Embryonic facial prominence (tissue), 1 donor: ENCODE measurements around the gene TNS2.
A peak's percentile ranks its signal among the peaks of the same experiment; 100 is the strongest.

ENCODE experiments used
- DNase-seq: peaks from one replicate; pipeline ENCODE4 v3.0.0-alpha.2; 2016; ENCODE audit errors: extremely low spot score

TNS2 gene

DNA sequence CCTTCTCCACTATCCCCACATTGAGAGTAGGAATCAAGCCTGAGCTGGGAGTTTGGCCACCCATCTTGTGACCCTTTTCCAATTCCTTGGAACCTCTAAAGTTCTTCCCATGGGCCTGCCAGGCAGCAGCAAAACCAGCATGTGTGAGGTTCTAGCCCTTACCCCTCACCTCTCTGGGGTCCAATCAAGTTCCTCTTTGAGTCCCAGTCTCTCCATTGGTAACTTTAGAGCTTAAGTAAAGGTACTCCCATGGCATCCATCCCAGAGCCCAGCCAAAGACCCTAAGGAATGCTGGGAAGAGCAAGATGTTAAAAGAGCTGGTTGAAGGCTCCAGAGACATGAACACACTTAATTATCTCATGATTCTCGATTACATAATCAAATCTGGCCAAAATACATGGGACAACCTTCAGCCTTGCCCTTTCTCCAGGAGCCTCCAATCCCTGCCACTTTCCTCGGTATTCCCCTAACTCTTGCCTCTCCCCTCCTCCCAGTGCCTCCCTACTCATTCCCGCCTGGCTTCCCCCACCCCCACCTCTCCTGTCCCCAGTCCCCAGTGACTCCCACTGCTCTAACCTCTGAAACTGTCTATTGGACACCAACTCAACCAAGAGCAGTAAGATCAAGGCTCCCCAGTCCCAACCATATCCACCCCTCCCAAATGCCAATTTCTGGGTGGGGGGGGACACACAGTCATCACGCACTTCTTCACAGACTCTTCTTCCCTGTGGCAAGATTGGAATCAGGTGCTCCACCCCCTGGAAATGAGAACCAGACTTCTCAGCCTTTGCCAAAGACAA, 4.8 kb upstream of the TNS2 start:
- no peak for DNase-seq

DNA sequence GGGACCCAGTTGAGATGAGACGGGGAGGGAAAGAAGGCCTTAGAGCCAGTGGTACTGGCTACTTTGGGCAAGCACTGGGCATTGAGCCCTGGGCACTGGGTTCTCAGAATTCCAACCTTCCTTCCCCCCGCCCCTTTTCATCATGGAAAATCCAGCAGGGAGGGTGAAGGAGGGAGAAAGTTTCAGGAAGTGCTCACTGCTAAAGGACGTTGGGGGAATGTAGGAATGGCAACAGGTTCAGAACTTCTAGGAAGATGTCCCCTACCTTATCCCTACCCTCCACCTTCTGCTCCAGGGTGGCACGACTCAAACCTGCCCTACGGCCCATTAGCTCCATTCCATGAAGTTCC, 4.2 kb upstream of the TNS2 start:
- no peak for DNase-seq

DNA sequence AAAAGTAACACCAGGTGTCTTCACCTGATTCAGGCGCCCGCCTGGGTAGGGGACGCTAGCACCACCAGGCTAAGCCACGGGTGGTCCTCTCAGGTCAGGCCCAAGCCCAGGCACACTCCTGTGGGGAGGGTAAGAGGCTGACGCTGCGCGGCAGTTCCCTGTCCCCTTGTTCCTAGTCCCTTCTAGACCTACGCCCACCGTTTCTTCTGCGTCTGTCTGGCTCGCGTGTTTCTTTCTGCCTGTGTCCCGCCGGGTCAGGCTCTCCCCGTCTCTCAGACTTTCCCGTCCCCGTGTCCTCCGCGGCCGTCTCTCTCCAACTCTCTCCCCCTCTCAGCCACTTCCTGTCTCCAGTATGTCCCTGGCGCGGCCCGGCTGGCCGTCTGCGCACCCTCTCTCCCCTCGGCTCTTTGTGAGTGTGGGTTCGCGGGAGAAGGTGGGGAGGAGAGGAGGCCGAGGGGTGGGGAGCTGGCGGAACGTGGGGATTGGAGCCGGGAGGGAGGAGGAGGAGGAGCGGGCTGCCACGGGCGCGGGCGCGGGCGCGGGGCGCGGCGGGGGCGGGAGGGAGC, 3.1 kb upstream of the TNS2 start:
- DNase-seq: peak; percentile 74

DNA sequence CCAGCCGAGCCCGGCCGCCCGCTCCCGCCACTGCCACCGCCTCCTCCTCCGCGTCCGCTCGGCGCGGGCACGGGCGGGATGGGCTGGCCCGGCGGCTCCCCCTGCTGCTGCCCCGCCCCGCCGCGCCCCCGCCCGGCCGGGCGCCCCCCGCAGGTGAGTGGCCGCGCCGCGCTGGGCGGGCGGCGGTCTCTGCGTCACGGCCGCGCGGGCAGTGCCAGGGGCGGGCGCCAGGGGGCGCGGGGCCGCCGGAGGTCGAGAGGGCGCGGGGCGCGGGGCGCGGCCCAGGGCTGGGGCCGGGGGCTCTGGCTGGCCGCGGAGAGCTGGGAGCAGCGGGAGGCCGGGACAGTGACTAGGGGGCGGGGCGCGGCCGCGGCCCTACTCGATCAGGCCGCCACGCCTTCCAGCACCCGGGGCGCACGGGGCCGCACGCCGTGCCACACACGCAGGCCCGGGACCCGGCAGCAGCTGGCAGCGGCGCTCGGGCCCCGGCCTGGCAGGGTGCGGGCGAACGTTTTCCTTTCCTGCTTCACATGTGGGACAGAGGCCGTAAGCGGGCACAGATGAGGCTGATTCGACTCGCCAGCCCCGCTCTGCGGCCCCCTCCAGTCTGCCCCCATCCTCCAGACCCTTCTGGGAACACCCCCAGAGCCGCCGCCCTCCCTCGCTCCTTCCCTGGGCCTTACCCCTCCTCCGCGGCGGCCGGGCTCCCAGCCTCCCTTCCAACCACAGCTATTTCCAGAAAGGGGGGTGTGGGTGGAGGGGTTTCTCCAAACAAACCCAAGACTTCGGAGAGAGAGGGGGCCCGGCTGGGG, 2.4 kb upstream of the TNS2 start:
- peak; percentile 92 for DNase-seq

DNA sequence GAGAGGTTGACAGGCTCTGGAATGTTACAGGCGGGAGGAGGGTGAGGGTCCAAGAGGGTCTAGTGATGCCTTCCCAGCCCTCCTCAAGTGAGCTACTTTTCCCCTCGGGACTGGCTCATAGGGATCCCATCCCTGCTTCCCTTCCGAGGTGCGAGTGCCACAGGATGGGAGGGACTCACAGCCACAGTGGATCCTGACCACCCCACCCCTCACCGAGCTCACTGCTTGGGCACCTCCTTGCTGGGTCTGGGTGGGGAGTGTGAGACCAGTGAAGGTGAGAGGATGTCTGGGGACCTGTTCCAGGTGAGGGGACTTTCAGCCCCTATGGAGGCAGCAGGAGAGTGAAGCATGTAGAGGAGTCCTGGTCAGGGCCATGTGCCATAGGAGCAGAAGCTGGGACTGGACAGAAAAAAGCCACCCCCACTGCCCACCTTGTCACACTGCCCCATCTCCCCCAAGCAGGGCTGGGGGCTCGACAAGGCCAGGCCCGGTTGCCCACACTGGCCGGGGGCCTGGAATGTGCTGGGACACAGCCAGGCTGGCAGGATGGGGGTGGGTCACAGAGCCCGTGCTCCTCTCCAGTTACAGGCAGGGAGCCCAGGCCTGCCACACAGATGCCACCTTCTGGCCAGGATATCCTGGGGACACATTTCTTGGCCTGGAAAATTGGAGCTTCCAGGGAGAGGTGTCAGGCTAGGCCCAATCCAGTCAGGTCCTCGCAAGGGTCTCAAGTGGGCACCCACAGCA, 1.7 kb upstream of the TNS2 start:
- DNase-seq: no peak

DNA sequence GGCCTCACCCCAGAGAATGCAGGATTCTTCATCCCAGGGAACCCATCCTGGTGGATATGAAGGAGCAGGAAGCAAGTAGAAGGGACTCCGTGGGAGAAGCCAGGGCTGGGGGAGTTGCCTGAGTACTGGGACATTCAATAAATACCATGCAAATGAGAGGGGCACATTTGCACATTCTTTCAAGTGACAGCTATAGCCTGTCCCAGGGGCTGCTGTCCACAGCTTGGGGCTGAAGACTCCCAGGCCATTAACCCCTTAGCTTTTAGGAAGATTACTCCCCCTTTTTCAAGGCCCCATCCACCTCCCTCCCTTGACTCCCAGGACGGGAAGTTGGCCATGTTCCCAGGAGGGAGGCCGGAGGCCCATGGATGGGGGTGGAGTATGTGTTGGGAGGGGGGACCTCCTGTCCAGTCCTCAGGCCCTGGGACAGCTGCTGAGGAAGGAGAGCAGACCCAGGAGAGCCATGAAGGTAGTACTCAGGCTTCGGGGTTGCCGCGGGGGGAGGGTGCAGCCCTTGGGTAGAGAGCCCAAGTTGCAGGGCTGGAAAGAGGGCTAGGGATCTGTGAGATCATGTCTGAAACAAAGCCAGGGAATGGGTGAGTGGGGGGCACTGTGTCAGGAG, 974 bp upstream of the TNS2 start:
- DNase-seq: no peak

DNA sequence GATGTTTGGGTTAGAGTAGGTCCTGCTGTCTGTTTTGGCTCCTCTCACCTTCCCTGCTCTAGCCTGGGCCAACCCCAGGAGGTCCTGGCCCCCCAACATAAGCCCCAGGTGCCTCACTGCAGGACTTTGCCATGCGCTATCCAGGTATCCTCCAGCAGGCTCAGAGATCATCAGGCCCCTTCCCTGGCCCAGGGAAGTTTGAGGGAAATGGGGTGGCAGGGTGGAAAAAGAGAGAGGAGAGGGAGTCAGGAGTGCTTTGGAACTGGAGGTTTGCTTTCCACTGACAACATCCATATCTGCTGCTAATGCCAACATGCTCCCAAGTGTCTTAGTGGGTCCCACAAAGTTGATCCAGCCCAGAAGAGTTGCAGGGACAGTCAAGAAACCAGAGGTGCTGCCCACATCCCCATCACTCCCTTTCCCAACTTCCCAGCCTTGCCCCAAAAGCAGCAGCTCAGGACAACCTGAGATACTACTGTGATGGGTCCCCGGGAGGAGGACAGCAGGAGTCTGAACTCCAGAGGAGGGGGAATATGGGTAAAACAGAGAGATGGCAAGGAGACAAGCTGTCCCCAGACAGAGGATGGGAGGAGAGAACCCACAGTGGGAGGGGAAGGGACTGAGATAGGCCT, 677 bp downstream of the TNS2 start:
- no peak for DNase-seq

DNA sequence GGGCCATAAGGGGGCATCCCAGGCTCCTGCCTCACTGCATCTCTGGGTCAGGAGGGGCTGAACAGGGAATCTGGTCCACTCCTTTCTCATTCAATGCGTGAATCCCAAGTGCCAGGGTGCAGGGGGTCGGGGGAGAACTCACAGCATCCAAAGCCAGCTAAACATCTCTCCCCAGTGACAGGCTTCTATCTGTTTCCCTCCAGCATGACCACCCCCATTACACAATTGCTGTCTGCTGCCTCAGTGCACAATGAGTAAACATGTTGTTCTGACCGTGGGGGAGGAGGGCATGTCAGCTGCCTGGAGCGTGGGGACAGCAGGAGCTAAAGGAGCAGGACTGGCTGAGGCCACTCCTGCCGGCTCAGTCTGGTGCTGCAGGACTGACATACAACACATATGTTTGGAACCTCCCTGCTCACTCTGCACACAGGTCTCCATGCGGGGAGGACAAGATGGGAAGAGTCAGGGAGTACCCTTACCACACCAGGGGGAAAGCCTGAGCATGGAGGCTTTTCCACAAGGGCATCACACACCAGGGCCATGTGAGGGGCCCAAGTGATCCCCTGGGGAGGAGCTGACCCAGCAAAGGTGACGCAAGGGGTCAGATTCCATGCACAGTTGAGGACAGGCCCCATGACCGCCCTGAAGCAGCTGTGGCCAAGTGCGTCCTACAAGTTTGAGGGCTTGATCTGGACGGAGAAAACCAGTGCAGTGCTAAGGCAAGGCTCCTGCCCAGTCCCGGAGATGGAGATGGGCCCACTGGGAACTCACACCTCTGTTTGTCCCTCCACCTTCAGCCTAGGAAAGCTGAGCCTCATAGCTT, 1.4 kb downstream of the TNS2 start:
- DNase-seq: no peak

DNA sequence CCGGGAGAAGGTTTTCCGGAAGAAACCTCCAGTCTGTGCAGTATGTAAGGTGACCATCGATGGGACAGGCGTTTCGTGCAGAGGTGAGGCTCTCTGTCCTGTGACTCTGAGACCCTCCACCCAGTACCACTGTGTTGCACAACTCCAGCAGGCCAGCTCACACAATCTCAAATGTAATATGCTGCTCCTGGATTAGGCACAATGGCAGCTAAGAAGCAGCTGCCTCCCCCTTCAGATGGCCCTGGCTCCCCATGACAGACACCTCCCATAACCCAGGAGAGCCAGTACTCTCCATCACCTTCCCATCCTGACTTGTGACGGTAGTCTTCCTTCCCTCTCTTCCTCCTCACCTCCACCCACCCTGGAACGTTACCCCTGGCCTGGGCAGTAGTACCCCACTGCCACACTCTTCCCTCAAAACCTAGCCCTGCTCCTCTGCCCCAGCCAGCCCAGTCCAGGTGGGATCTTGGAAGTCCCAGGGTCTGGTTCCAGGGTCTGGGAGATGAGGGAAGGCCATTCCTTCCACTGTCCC, 2.1 kb downstream of the TNS2 start:
- no peak for DNase-seq

DNA sequence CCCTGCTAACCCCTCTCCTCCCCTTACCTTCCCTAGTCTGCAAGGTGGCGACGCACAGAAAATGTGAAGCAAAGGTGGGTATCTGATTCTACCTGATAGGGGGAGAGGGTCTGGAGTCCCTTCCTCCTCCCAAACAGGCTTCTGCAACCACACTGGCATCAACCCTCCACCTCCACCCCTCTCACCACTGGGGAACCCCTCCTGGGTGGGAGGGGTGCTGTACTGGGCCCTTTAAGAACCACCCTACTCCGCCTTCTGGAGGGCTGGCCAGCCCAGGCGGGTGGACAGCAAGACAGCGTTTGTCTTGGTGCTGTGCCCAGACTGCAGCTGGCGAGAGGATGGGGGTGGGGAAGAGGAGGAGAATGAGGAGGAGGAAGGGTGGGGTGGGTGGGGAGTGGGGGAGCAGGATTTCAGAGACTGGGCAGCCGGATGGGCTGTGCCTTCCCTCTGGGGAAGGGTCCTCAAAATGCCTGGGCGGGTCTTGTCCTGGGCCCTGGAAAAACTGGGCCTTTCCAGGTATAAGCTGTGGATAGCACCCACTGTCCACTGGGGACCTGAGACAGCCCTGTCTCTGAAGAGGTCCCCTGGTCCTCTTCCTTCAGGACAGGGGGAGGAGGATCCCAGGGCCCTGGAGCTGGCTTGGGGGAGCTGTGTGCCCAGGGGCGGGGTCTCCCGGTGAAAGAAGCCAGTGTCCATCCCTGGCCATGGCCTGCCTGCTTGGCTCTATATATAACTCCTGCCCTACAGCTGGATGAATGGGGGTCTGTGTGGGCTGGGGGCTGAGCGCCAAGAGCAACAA, 2.8 kb downstream of the TNS2 start:
- DNase-seq: no peak

DNA sequence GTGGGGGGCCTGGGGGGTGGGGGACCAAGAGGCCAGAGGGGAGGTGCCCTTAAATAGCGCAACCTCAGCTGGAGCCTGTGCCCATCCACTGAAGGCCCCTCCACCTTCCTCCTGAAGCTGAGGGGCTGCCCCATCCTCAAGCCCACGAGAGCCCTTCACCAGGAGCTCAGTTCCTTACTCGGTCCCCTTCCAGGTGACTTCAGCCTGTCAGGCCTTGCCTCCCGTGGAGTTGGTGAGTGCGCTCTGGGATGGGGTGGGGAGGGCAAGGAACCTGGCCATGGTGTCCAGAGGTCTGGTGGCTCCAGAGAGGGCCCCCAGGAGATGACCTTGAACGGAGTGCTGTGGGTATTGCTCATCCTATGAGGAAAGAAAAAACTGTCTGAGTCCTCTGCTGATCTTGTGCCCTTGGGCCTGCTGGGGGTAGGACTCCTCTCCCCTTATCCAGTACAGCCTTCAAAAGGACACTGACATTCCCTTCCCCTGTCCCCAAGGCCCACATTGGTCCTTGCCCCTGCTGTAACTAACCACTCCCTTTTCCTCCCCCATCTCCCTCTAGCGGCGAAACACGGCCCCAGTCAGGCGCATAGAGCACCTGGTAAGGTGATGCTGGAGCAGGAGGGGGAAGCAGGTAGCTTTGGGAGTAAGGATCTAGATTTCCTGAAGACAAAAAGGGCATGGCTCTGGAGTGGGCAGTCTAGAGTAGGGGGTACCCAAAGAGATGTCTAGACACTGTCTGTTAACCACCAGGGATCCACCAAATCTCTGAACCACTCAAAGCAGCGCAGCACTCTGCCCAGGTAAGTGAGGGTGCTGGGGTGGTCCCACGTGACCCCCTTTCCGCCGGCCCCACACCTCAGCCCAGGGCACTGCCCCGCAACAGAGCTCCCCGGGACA, 3.6 kb downstream of the TNS2 start:
- no peak for DNase-seq

DNA sequence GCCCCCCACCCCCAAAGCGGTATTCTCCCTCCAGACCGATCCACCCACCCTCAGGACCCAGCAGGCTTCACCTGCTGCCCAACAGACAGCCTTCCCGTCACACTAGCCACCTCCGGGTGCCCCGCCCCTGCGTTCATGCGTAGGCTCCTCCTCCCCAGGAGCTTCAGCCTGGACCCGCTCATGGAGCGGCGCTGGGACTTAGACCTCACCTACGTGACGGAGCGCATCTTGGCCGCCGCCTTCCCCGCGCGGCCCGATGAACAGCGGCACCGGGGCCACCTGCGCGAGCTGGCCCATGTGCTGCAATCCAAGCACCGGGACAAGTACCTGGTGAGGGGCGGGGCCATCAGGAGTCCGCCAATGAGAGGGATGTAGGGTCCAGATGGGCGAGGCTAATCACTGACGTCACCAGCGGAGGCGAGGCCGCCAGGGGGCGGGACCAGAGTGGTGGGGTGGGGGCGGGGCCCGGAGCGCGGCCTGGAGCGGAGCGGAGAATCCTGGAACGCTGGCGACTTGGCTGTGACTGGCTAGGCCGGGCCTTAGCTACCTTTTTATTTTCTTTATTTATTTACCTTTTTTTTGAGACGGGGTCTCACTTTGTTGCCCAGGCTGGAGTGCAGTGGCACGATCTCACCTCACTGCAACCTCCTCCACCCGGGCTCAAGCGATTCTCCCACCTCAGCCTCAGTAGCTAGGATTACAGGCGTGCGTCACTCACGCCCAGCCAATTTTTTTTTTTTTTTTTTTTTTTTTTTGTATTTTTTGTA, 4.4 kb downstream of the TNS2 start:
- DNase-seq: peak; percentile 89

DNA sequence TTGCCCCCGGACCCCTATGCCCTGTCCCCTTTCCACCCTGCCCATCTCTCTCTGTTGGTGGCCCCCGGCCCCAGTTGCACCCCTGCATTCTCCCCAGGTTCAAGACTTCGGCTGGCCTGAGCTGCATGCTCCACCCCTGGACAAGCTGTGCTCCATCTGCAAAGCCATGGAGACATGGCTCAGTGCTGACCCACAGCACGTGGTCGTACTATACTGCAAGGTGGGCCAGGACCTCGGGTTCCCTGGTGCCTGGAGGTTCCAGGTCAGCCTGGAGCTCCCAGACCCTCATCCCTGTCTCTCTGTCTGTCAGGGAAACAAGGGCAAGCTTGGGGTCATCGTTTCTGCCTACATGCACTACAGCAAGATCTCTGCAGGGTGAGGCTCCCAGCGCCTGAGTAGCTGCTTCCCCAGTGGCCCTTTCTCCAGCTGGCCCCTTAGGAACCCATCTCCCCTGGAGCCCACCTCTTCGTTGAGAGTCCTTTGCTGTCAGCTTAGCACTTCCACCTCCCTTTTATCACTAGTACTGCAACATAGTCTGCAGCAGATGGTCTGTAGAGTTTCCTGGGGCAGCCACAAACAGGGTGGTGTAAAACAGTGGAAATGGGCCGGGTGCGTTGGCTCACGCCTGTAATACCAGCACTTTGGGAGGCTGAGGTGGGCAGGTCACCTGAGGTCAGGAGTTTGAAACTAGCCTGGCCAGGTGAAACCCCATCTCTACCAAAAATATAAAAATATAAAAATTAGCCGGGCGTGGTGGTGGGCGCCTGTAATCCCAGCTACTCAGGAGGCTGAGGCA, 5.8 kb downstream of the TNS2 start:
- no peak for DNase-seq

DNA sequence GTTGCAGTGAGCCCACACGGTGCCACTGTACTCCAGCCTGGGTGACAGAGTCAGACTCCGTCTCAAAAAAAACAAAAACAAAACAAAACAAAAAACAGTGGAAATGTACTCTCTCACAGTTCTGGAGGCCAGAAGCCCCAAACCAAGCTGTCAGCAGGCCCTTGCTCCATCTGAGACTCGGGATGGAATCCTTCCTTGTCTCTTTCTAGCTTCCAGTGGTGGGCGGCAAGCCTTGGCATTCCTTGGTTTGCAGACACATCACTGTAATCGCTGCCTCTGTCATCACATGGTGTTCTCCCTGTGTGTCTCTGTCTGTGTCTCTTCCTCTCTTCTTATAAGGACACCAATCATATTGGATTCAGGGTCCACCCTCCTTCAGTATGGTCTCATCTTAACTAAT, 6.4 kb downstream of the TNS2 start:
- no peak for DNase-seq

DNA sequence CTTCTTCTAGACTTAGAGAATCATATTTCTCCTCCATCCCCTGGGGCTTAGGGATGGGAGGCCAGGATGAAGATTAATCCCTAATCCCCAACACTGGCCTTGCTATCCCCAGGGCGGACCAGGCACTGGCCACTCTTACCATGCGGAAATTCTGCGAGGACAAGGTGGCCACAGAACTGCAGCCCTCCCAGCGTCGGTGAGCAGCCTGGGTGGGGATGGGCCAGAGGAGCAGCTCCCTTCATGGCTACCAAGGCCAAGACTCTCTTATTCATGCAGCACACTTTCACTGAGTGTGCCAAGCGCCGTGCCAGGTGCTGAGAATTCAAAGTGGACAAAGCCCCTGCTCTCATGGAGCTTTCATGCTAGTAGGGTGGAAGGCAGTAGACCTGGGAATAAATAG, 7.0 kb downstream of the TNS2 start:
- DNase-seq: no peak

DNA sequence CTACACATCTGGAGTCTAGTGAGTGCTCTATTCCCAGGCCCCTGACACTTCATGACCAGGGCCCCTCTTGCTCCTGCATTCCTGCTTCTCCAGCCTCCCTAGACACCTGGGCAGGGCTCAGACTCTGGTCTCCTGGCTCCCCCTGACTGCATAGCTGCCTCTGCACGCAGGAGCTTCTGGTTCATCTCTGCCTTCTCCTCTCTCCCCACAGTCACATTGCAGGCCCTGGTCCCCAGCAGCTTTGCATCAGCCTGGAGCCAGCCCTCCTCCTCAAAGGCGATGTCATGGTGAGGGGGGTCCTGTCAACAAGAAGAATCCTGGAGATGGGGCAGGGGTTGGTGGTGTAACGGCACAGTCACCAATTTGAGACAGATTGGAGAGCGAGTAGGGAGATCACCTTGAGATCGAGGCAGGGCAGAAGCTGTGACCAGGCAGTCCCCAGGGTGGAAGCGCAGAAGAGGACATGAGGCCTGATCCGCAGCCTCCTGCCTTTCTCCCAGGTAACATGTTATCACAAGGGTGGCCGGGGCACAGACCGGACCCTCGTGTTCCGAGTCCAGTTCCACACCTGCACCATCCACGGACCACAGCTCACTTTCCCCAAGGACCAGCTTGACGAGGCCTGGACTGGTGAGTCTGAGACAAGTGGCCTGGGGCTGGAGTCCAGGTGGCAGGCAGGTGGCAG, 8.1 kb downstream of the TNS2 start:
- no peak for DNase-seq
